ENCODE results near the gene KRTAP24-1.
A peak's percentile ranks its signal among the peaks of the same experiment; 100 is the strongest.

KRTAP24-1 gene

DNA sequence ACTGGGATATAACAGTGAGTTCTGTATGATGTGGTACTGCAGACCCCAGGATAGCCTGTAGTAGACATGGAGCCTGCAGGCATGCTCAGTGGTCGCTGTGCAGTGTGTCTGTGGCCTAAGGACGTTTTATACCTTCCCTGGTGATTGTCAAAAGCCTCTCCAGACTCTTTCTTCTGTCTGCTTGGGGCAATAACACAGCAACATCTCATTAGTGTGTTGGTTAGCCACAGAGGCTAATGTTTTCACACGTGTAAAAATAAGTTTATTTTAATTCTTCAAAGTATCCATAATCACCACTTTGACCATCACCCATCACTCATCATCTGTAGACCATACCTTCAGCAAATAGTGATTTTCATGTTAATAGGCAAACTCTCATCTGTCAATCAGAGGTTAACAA is at the start of gene KRTAP24-1:
KRTAP24-1 (minus strand) TSS at position 101 of the 400 bp plus-strand sequence; CDS start at position 83, 18 bp downstream.
- DNase-seq = no peak

GRCh38 chr21:30329203-30329875 is 46.6 kb upstream of the KRTAP24-1 start:
- DNase-seq = no peak

- no peak for DNase-seq
Observed at GRCh38 chr21:30326390-30326789, 43.6 kb upstream of the KRTAP24-1 start.

GRCh38 chr21:30320215-30320614 is 37.5 kb upstream of the KRTAP24-1 start, which contains the start of gene KRTAP26-1:
Gene KRTAP26-1, minus strand, starts transcription at chr21:30320315. Its CDS starts 280 bp downstream, at chr21:30320035.
- DNase-seq = no peak

DNA sequence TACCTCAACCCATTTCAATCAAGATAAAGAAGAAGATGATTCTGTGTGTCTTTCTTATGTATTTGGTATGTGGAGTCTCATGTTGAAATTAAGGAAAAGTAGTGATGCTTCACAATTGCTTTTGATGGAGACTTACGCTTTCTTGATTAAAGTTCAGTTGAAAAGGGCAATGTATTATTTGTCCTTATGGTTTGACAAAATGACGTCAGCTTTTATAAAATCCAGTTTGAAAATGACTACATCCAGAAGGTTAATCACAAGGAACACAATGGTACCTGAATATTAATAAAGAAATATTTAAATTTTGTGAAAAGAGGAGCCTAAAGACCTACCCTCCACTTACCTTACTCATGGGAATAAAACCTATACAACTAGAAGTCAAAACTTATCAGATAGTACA is 33.0 kb upstream of the KRTAP24-1 start:
- no peak for DNase-seq

DNA sequence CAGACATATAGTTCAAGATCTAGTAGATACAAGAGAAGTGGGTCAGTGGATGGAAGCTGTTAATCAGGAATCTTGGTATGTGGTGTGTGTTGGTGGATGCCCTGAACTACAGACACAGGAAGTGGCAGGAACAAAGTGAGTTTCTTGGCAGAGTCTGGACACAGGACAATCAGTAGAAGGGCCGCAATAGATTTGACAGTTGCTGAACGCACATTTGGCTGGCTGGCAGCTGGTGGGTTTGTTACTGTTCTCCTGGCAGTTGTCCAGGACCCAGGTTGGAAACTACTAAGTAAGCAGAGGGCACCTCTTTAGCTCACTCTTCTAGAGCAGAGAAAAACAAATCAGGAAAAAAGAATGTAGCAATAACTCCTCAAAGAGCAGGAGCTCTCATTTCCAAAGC is 24.1 kb upstream of the KRTAP24-1 start:
- no peak for DNase-seq

DNA sequence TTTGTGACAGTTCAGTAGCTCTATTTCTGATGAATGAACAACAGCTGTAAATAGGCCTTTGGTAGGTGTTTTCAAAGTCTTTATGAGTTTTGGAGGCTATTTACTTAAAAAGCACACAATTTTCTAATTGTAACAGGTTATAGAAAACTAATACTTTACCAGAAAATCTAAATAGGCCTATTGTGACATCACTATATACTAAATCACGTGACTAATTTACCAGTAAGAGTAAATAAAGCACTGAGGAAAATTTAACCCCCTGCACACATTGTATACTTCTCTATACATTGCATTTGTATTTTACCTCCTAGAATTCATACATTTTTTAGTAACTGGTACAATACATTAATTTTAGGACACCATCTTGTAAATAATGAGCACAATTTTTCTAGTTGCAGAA is 22.4 kb upstream of the KRTAP24-1 start:
- DNase-seq = no peak

DNA sequence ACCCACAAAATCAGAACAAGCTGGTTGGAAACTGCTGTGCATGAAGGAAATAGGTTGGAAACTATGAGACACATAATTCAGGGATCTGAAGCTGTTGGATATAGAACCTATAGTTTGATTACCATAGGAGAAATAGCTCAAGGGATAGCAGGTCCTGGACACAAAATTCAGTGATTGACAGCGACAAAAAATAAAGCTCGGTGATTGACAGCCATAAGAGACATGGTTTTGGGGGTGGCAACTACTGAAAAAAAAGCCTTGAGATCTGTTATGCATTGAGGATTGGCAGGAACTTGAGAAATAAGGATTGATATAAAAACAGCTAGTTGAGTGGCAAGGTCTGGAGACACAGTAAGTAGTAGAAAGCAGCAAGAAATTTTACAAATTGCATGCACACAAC is 6.5 kb upstream of the KRTAP24-1 start, which contains the start of gene KRTAP25-1:
KRTAP25-1 (minus strand) TSS at position 300 of the 400 bp plus-strand sequence; CDS start at position 276, 24 bp downstream.
- no peak for DNase-seq

GRCh38 chr21:30271611-30272010 is 11.1 kb downstream of the KRTAP24-1 start:
- DNase-seq = no peak

DNA sequence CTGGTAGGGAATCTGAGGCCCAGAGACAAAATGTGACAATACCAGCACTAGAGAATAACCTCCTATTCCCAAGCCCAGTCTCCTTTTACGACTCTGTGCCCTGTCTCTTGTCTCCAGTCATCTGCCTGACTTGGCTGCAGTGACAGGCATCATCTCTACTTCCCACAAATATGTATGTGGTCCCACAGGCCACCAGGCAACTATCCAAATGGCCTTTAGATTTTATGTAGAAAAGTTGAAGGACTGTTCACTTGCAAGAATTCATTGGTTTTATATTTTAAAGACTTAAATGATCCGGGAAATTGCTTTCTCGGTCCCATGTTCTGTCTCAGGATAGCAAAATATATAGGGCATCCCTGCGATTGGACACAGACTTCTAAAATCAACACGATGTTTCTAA is 11.6 kb downstream of the KRTAP24-1 start:
- no peak for DNase-seq

GRCh38 chr21:30269803-30270530 is 12.8 kb downstream of the KRTAP24-1 start:
- no peak for DNase-seq

DNA sequence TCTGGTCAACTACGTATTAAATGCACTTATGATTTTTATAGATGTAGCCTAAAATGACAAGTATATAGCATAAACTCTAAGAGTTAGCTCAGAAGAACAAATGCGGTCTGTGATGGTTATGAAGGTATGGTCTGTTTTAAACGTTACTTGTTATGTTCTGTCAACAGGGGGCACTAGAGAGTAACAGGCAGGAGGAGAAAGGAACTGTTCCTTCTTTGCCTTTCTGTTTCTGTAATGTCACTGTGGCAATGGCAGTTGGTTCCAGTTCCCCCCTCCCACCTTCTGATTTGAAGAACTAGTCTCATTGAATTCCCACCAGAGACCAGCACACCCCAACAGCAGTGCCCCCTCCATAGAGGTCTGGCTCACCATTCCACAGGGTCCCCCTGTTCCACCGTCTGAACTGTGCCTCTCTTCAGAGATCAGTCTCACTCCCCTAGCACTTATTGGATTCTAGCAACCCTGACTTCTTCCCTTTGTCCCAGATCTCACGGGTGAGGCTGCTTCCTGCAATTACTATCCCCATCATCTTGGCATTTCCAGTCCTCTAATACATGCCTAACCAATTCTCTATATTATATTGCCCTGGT is 14.0 kb downstream of the KRTAP24-1 start:
- DNase-seq = no peak

- DNase-seq = peak in 1 of 2 experiments; percentile 4
Observed at GRCh38 chr21:30257773-30258172, 25.0 kb downstream of the KRTAP24-1 start.

- no peak for DNase-seq
Observed at GRCh38 chr21:30256100-30256499, 26.6 kb downstream of the KRTAP24-1 start.

GRCh38 chr21:30255679-30256078 is 27.1 kb downstream of the KRTAP24-1 start:
- no peak for DNase-seq

DNA sequence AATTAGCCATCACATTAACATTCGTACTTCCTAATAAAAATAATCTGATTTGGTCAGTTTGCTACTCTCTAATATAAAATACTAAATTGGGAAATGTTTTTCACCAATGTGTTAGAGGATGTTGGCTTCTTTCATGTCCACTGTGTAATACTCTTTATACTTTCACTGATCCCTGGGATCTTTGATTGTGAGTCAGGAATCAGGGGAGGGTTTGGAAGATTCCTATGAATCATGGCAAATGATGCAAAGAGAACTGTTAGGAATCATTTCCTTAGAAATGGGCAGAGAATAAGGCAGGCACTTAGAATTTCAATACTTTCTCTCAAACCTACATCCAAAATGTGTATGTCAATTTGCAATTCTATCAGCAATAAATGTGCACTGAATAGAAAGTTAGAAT is 31.0 kb downstream of the KRTAP24-1 start:
- DNase-seq = no peak

- no peak for DNase-seq
Observed at GRCh38 chr21:30249936-30250335, 32.8 kb downstream of the KRTAP24-1 start.

DNA sequence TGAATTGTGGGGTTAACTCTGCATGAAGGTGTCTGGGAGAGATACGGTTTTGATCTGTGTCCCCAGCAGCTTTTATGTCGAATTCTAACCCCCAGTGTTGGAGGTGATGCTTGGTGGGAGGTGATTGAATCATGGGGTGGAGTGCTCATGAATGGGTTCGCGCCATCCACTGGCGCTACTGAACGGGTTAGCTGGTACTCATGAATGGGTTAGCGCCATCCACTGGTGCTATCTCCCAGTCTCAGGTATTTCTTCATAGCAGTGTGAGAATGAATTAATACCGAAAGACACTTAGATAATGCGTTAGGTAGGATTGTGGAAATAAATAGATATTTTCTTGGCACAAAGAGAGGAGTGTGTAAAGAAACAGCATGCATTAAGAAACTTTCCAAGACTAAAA is 33.9 kb downstream of the KRTAP24-1 start:
- DNase-seq = no peak

GRCh38 chr21:30245061-30245460 is 37.7 kb downstream of the KRTAP24-1 start:
- DNase-seq = no peak

DNA sequence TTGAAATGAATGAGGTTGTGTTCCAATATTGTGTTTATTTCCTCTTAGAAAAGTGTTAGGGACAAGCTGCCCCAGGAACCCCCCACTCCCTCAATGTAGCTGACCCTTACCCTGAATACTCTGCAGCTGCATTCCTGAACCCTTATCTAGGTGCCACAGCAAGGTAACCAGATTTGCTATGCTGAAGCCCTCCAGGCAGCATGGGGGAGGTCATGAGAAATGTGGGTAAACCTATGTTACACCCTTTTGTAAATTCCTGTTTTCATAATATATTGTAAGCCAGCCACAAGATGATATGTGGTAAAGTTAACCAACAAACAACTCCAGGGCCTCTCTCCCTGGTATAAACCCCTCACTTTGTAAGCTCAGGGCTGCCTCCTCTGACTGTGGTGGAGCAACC is 39.1 kb downstream of the KRTAP24-1 start:
- DNase-seq = no peak

DNA sequence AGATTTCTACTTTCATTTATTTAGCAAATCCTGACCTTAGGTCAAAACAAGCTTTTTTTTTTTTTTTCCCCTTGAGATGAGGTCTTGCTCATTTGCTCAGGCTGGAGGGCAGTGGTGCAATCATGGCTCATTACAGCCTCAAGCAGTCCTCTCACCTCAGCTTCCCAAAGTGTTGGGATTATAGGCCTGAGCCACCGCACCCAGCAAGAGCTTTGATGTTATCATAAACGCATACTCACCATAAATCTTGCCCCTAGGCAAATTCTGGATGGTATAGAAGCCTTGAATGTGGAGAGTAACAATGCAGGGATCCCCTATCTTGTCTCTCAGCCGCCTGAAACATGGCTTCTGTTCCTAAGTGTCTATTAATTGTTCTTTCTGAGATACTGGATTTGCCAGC is 42.1 kb downstream of the KRTAP24-1 start:
- DNase-seq = no peak

DNA sequence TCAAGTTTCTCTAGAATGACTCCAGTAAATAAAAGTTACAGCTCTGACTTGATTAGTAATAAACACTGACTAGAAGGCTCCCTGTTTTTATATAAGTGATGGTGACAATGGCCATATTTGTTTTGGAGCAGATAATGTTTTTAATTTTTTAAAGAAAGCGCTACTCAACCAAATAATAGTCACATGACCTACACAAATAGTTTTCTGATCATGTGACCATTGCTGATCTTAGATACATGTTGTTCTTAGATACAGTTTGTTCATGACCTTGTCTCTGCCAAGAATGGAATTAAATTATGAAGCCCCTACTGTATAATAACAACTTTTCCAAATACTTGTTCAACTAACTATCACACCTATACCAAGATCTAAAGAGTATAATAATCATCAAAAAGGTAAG is 44.6 kb downstream of the KRTAP24-1 start:
- no peak for DNase-seq

- no peak for DNase-seq
Observed at GRCh38 chr21:30234643-30235042, 48.1 kb downstream of the KRTAP24-1 start.

DNA sequence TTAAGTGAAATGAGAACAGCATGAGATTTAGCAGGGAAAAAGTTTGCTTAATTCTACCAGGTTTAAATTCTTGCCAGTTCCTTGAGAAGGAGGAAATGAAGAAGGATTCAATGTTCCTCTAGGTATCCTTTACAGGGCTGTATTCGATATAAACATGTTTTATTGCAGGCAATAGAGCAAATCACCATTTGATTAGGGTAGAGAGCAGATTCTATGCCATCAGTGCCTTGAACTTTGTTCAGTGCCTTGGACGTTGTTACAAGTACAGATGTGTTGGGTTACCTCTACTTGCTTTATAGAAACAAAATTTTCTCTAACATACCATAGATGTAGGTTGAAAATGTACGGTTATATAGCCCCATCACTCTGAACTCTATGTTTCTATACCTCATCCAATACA is 48.7 kb downstream of the KRTAP24-1 start:
- no peak for DNase-seq

Measured in activated CD4-positive, alpha-beta T cell treated with anti-CD3 and anti-CD28 coated beads, Interleukin-2, amount 50 U/mL, for 48 hours (primary cell).